Endodermal cell (in vitro differentiated cells): ENCODE results near the gene PAF1. TPM values are rescaled to one million over a fixed set of nuclear protein-coding genes. Genes with fewer than 3 reads are reported as not detected.
A peak's percentile ranks its signal among the peaks of the same experiment; 100 is the strongest.

Experiments used
- DNase-seq: peaks from one replicate; pipeline ENCODE4 v3.0.0-alpha.2; 2017
- H3K27ac ChIP-seq: 2 replicates; pipeline ENCODE4 v1.5.1; 2013; ENCODE audit warnings: mild to moderate bottlenecking, low read depth, low read length, moderate library complexity
- H3K27me3 ChIP-seq: 2 replicates; pipeline ENCODE4 v1.6.1; 2013; ENCODE audit warnings: mild to moderate bottlenecking, low read length, moderate library complexity; ENCODE audit not compliant: insufficient read depth, control insufficient read depth, poor library complexity, severe bottlenecking
- H3K36me3 ChIP-seq: 2 replicates; pipeline ENCODE4 v1.7.0; 2013; ENCODE audit warnings: mild to moderate bottlenecking, low read length, moderate library complexity; ENCODE audit not compliant: control insufficient read depth, insufficient read depth
- H3K4me1 ChIP-seq: one replicate; pipeline ENCODE4 v1.7.0; 2013; ENCODE audit warnings: low read length; ENCODE audit not compliant: control insufficient read depth, insufficient read depth
- H3K4me3 ChIP-seq: 2 replicates; pipeline ENCODE4 v1.5.1; 2013; ENCODE audit warnings: mild to moderate bottlenecking, low read length, moderate library complexity
- H3K9ac ChIP-seq: 2 replicates; pipeline ENCODE4 v1.6.1; 2013; ENCODE audit warnings: mild to moderate bottlenecking, low read length, moderate library complexity; ENCODE audit not compliant: poor library complexity, severe bottlenecking; ENCODE audit errors: extremely low read depth
- H3K9me3 ChIP-seq: 2 replicates; pipeline ENCODE4 v1.6.1; 2013; ENCODE audit warnings: mild to moderate bottlenecking, low read length, moderate library complexity; ENCODE audit not compliant: control insufficient read depth
- H3K27ac Mint-ChIP-seq: 2 replicates; pipeline ENCODE4 v1.8.0; 2020; ENCODE audit warnings: mixed read lengths
- H3K27me3 Mint-ChIP-seq: 2 replicates; pipeline ENCODE4 v1.8.0; 2021; ENCODE audit warnings: mild to moderate bottlenecking, mixed read lengths; ENCODE audit not compliant: insufficient read depth
- H3K36me3 Mint-ChIP-seq: 2 replicates; pipeline ENCODE4 v1.8.0; 2020; ENCODE audit warnings: low read depth, mixed read lengths
- H3K4me1 Mint-ChIP-seq: 2 replicates; pipeline ENCODE4 v1.8.0; 2020; ENCODE audit warnings: mixed read lengths
- H3K4me3 Mint-ChIP-seq: 2 replicates; pipeline ENCODE4 v1.8.0; 2020; ENCODE audit warnings: mild to moderate bottlenecking, moderate library complexity, mixed read lengths
- H3K9me3 Mint-ChIP-seq: 2 replicates; pipeline ENCODE4 v1.8.0; 2020; ENCODE audit warnings: mild to moderate bottlenecking, mixed read lengths
- WGBS, 2 experiments: methylation state at CpG; one replicate each; pipeline versions ENCODE4 v1.1.5 to v1.1.7; 2013; ENCODE audit warnings: missing lambda C conversion rate in 2 of 2, mixed read lengths in 1 of 2; ENCODE audit not compliant: insufficient coverage in 1 of 2, insufficient read length in 1 of 2; 5-methylcytosine and 5-hydroxymethylcytosine counted together
- total RNA-seq, 2 donors: library from RNA; stranded (reverse); fragmentation: NEBNext Ultra II Directional in 1 of 2; extraction: Animal tissue kit (Norgen Biotek cat#: 25700) in 1 of 2; gene quantifications; 2 replicates in 1 of 2; 3 replicates in 1 of 2; pipeline ENCODE4 v1.2.1, GENCODE V29; 2021
- TF ChIP-seq, protein P1 (sequence below): fragments of 200-600 bp; sonication (generic); conservative IDR thresholded peaks from 2 replicates; pipeline ENCODE4 v1.5.0; 2021; ENCODE audit warnings: antibody characterized with exemption, mild to moderate bottlenecking

The PAF1 gene
- total RNA-seq, 2 donors from 2014 or later: 28.4 to 28.8 TPM

DNA sequence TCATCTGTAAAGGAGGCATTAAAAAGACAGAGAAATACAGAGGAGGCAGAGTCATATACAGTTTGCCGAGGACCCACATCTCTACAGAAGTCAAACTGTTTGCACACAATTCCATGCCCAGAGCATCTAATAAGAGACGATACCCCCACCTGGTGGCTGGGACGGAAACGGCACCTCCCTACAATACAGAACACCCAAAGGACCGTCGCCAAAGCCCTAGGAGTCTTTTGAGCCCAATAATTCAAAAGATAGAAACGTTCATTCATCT, 20.9 kb upstream of the PAF1 start:
- Mint-ChIP-seq H3K4me3 (peak overlapping the region; percentile 91), H3K4me1 (peaks cover 37% of the 10 kb centered on the region), H3K27ac (peak overlapping the region; percentile 88), H3K27me3 (no peaks in the 10 kb centered on the region), H3K9me3 (no peaks in the 10 kb centered on the region), H3K36me3 (peaks cover 31% of the 10 kb centered on the region)
- Histone ChIP-seq H3K36me3 (peaks cover 20% of the 10 kb centered on the region), H3K4me3 (peak overlapping the region; percentile 85), H3K9ac (peak overlapping the region; percentile 0), H3K27ac (no peak overlapping the region), H3K9me3 (no peaks in the 10 kb centered on the region), H3K27me3 (no peaks in the 10 kb centered on the region), H3K4me1 (peaks cover 9% of the 10 kb centered on the region)
- WGBS, 2 experiments: 5% methylated on average over 7 of the region's 7 CpGs; no CpG with 5 or more reads in 1 of the 2 experiments
- TF ChIP-seq, protein P1, sequence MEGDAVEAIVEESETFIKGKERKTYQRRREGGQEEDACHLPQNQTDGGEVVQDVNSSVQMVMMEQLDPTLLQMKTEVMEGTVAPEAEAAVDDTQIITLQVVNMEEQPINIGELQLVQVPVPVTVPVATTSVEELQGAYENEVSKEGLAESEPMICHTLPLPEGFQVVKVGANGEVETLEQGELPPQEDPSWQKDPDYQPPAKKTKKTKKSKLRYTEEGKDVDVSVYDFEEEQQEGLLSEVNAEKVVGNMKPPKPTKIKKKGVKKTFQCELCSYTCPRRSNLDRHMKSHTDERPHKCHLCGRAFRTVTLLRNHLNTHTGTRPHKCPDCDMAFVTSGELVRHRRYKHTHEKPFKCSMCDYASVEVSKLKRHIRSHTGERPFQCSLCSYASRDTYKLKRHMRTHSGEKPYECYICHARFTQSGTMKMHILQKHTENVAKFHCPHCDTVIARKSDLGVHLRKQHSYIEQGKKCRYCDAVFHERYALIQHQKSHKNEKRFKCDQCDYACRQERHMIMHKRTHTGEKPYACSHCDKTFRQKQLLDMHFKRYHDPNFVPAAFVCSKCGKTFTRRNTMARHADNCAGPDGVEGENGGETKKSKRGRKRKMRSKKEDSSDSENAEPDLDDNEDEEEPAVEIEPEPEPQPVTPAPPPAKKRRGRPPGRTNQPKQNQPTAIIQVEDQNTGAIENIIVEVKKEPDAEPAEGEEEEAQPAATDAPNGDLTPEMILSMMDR: peak; percentile 97
- peak; percentile 93 for DNase-seq

DNA sequence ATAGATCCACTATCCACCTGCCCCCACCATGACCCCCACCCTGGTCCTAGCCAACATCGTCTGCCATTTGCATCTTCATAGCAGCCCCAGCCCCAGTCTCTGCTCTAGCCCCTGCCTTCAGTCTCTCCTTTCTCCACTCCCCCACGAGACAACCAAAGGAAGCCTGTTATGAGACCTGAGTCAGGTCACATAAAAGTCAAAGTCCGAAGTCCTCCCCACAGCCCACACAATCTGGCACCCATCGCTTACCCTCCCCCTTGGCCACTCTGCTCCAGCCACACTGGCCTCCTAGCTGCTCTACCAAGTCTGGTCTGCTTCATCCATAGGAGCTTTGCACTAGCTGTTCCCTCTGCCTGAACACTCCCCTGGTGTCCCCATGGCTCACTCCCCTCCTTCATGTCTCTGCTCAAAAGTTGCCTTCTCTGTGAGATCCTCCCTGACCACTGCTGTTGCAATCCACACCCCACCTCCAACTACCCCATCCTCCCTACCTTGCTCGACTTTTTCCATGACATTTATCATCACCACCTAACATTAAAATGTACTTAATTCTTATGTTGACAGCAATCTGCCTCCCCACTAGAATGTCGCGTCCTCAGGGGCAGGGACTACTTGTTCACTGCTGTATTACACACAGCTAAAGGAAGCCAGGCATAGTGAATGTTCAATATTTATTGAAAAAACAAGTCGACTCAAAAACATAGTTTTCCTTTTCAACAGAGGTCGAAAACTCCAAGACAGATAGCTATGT, 20.4 kb upstream of the PAF1 start:
- TF ChIP-seq, protein P1: no peak
- 42 to 47% methylated on average over 8 to 9 of the region's 9 CpGs for whole genome bisulfite sequencing, 2 experiments
- peaks cover 38% of the 10 kb centered on the region for H3K4me1 Mint-ChIP-seq
- peak overlapping the region; percentile 88 for H3K27ac Mint-ChIP-seq
- Histone ChIP-seq H3K4me3 (peak overlapping the region; percentile 85), H3K36me3 (peaks cover 18% of the 10 kb centered on the region), H3K9me3 (no peaks in the 10 kb centered on the region), H3K4me1 (peaks cover 9% of the 10 kb centered on the region), H3K27ac (no peak overlapping the region), H3K9ac (peak overlapping the region; percentile 0), H3K27me3 (no peaks in the 10 kb centered on the region)
- peak; percentile 70 for DNase-seq
- peak overlapping the region; percentile 91 for H3K4me3 Mint-ChIP-seq
- H3K36me3 Mint-ChIP-seq: peaks cover 26% of the 10 kb centered on the region
- H3K9me3 Mint-ChIP-seq: no peaks in the 10 kb centered on the region
- H3K27me3 Mint-ChIP-seq: no peaks in the 10 kb centered on the region

DNA sequence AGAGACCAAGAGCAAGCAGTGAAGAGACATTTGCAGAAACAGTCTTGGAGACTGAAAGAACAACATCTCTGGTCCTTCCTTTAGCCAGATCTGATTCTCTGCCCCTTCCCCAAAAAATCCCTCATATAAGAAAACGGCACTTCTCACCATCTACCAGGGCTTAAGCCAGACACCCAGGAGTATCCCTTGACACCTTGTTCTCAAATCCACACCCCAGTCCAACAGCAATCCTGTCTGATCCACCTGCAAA, 19.9 kb upstream of the PAF1 start:
- Histone ChIP-seq H3K4me3 (peak overlapping the region; percentile 95), H3K27me3 (no peaks in the 10 kb centered on the region), H3K4me1 (peaks cover 9% of the 10 kb centered on the region), H3K9ac (peak overlapping the region; percentile 90), H3K36me3 (peaks cover 13% of the 10 kb centered on the region), H3K27ac (no peak overlapping the region), H3K9me3 (no peaks in the 10 kb centered on the region)
- H3K9me3 Mint-ChIP-seq: no peaks in the 10 kb centered on the region
- peaks cover 40% of the 10 kb centered on the region for H3K4me1 Mint-ChIP-seq
- H3K36me3 Mint-ChIP-seq: peaks cover 26% of the 10 kb centered on the region
- 80% methylated on average over 1 of the region's 1 CpG; no CpG with 5 or more reads in 1 of the 2 experiments for WGBS, 2 experiments
- TF ChIP-seq, protein P1: no peak
- H3K4me3 Mint-ChIP-seq: peak overlapping the region; percentile 91
- peak overlapping the region; percentile 88 for H3K27ac Mint-ChIP-seq
- H3K27me3 Mint-ChIP-seq: no peaks in the 10 kb centered on the region
- no peak for DNase-seq
